AG04450 (cell line): ENCODE results near the gene POC1A. TPM values are rescaled to one million over a fixed set of nuclear protein-coding genes. Genes with fewer than 3 reads are reported as not detected.
A peak's percentile ranks its signal among the peaks of the same experiment; 100 is the strongest.

Source experiments
- CTCF ChIA-PET: fragments of 300-600, 350-600 bp; formaldehyde crosslinking; extraction: SDS; loops from one replicate; lab custom pipeline; 2022; ENCODE audit warnings: antibody characterized with exemption, inconsistent platforms; lab: Charles Lee
- POLR2A ChIA-PET: fragments of 350-600 bp; formaldehyde crosslinking; extraction: SDS; loops from one replicate; lab custom pipeline; 2021; ENCODE audit warnings: antibody characterized with exemption, inconsistent platforms; lab: Yijun Ruan, JAX
- DNase-seq: peaks from one replicate; pipeline ENCODE4 v3.0.0-alpha.2; 2011; ENCODE audit warnings: low read depth, low spot score
- H3K27ac ChIP-seq: one replicate; pipeline ENCODE4 v1.5.1; 2012; ENCODE audit warnings: low read depth, low read length, control low read depth
- H3K27me3 ChIP-seq: one replicate; pipeline ENCODE4 v1.6.0; 2012; ENCODE audit warnings: low read length; ENCODE audit not compliant: control insufficient read depth, insufficient read depth
- H3K4me3 ChIP-seq: 2 replicates; pipeline ENCODE4 v1.5.1; 2011; ENCODE audit warnings: mild to moderate bottlenecking, low read depth, low read length, control low read depth
- H3K9me3 ChIP-seq: 2 replicates; pipeline ENCODE4 v1.5.1; 2012; ENCODE audit warnings: low read length; ENCODE audit not compliant: control insufficient read depth, insufficient read depth
- polyA plus RNA-seq: library from polyadenylated mRNA; depleted of rRNA; stranded (reverse); fragments of >200 nt; gene quantifications from 2 replicates; pipeline ENCODE4 v1.2.3, GENCODE V29; 2011
- TF ChIP-seq, protein P1 (sequence below): IDR thresholded peaks from 2 replicates; pipeline ENCODE4 v1.5.1; 2011; ENCODE audit warnings: low read depth, low read length, control low read depth, inconsistent platforms

POC1A gene
- polyA plus RNA-seq, 1 experiment: 4.1 TPM

DNA sequence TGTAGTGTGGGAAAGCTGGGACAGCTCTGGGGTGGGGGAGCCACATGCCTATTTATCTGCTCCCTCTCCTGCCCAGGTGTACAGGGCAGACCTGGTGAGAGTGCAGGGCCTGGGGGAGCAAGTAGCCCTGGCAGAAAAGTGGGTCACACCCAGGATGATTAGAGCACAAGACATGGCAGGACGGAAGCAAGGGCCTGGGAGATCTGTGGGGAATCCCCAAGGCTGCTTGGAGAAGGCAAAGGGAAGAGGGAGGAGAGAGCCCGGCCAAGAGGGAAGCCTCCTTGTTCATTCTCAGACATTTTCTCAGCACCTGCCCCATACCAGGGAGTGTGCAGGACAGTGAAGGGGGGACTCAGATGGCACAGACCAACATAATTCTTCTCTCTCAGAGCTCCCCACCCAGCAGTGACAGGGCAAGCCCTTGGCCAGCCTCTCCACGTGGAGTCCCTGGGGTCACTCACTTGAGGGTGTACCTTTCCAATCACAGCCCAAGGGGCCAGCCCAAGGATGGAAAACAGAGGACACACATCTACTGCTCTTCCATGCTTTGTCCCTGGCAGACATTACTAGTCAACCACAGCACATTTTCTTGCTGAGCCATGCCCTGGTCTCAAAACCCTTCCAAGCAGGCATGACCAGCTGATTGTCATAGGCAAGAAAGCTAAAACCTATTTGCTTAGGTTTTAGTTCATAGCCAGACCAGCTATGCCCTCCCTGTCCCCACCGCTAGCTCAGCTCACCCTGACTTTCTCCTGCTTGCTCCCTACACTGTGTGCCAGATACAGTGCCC, 92.9 kb downstream of the POC1A start:
- H3K9me3 ChIP-seq: 0 out of 2 replicates have a peak, but pooled peaks cover 3% of the 10 kb centered on the region
- CTCF ChIA-PET: interaction anchor here (1.6 kb wide), 1 partner anchor 9 kb away, joined by 3 read pairs; no protein-coding TSS in a partner anchor
- no peak overlapping the region for H3K4me3 ChIP-seq
- no peaks in the 10 kb centered on the region for H3K27me3 ChIP-seq
- TF ChIP-seq, protein P1, sequence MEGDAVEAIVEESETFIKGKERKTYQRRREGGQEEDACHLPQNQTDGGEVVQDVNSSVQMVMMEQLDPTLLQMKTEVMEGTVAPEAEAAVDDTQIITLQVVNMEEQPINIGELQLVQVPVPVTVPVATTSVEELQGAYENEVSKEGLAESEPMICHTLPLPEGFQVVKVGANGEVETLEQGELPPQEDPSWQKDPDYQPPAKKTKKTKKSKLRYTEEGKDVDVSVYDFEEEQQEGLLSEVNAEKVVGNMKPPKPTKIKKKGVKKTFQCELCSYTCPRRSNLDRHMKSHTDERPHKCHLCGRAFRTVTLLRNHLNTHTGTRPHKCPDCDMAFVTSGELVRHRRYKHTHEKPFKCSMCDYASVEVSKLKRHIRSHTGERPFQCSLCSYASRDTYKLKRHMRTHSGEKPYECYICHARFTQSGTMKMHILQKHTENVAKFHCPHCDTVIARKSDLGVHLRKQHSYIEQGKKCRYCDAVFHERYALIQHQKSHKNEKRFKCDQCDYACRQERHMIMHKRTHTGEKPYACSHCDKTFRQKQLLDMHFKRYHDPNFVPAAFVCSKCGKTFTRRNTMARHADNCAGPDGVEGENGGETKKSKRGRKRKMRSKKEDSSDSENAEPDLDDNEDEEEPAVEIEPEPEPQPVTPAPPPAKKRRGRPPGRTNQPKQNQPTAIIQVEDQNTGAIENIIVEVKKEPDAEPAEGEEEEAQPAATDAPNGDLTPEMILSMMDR: no peak
- no peak for DNase-seq
- POLR2A ChIA-PET: no interaction called here
- H3K27ac ChIP-seq: no peak overlapping the region

- ChIA-PET POLR2A (interaction anchor here (0.7 kb wide), 1 partner anchor 67 kb away, joined by 4 read pairs; no protein-coding TSS in a partner anchor), CTCF (interaction anchor here (1.0 to 1.9 kb wide), 2 partner anchors 59 to 64 kb away, joined by 3 to 7 read pairs; no protein-coding TSS in a partner anchor)
- H3K9me3 ChIP-seq: peaks cover 3% of the 10 kb centered on the region; the same call in 1 of the 2 replicates
- no peak overlapping the region for H3K27ac ChIP-seq
- H3K4me3 ChIP-seq: no peak overlapping the region
- no peaks in the 10 kb centered on the region for H3K27me3 ChIP-seq
- no peak for DNase-seq
- TF ChIP-seq, protein P1: no peak
Measured at GRCh38 chr3:52059781-52060180, 94.4 kb downstream of the POC1A start.

GRCh38 chr3:52057812-52058495, 96.3 kb downstream of the POC1A start:
- TF ChIP-seq, protein P1: no peak
- DNase-seq: no peak
- Histone ChIP-seq H3K4me3 (peak overlapping the region; percentile 66), H3K9me3 (peaks cover 3% of the 10 kb centered on the region; the same call in 1 of the 2 replicates), H3K27me3 (no peaks in the 10 kb centered on the region), H3K27ac (no peak overlapping the region)
- CTCF ChIA-PET: interaction anchor here (1.2 kb wide), 1 partner anchor 84 kb away, joined by 4 read pairs; the partner anchor contains the start of gene ABHD14B
- POLR2A ChIA-PET: interaction anchor here (0.7 to 1.8 kb wide), 6 partner anchors 8 to 220 kb away, joined by 3 to 6 read pairs (median 4); partner anchors contain the start of genes RPL29 and WDR82

- POLR2A ChIA-PET: interaction anchor here (0.6 to 3.3 kb wide), 15 partner anchors 9 to 279 kb away, joined by 3 to 24 read pairs (median 4); partner anchors contain the start of genes POC1A, RPL29 and WDR82
Measured at GRCh38 chr3:52056968-52057811, 97.0 kb downstream of the POC1A start.

More at GRCh38 chr3:52056968-52057811, 97.0 kb downstream of the POC1A start:
- peak overlapping the region; percentile 77 for H3K27ac ChIP-seq
- TF ChIP-seq, protein P1: no peak
- peak; percentile 95 for DNase-seq
- H3K9me3 ChIP-seq: peaks cover 3% of the 10 kb centered on the region; the same call in 1 of the 2 replicates
- peak overlapping the region; percentile 68 for H3K4me3 ChIP-seq
- CTCF ChIA-PET: interaction anchor here (0.7 to 1.8 kb wide), 8 partner anchors 10 to 135 kb away, joined by 3 to 11 read pairs (median 3); partner anchors contain the start of genes ABHD14B, POC1A and RRP9
- H3K27me3 ChIP-seq: no peaks in the 10 kb centered on the region
